GM12891 (cell line): ENCODE measurements around the gene CABP1.

Experiments used
- PAX5 ChIP-seq: IDR thresholded peaks from 2 replicates; pipeline ENCODE4 v1.6.1; 2011; ENCODE audit warnings: low read length, moderate library complexity, mild to moderate bottlenecking; ENCODE audit not compliant: insufficient read depth, severe bottlenecking
- POLR2A ChIP-seq: IDR thresholded peaks from 2 replicates; pipeline ENCODE4 v1.6.1; 2011; ENCODE audit warnings: low read depth, low read length, control low read depth
- POLR2AphosphoS5 ChIP-seq: IDR thresholded peaks from 2 replicates; pipeline ENCODE4 v1.6.1; 2011; ENCODE audit warnings: low read depth, low read length, control low read depth
- SPI1 ChIP-seq: IDR thresholded peaks from 2 replicates; pipeline ENCODE4 v1.6.1; 2011; ENCODE audit warnings: low read depth, low read length, control low read depth
- TAF1 ChIP-seq: IDR thresholded peaks from 2 replicates; pipeline ENCODE4 v1.6.1; 2011; ENCODE audit warnings: low read depth, low read length, control low read depth

GRCh38 chr12:120684523-120684932 is 44.1 kb downstream of the CABP1 start:
- TF ChIP-seq POLR2A (no peak), POLR2AphosphoS5 (no peak), SPI1 (no peak), TAF1 (no peak), PAX5 (no peak)
